Right lobe of liver (tissue), 4 donors: Measurements from ENCODE around the gene SMIM38.

ENCODE experiments used
- CTCF ChIP-seq, 4 donors: fragments of 200-600 bp in 3 of 4; fragments of 450-650 bp in 1 of 4; IDR thresholded peaks; one replicate each; pipeline versions ENCODE4 v1.5.1 to v1.8.0; 2016 to 2022; ENCODE audit warnings: antibody characterized with exemption in 4 of 4, mild to moderate bottlenecking in 2 of 4
- POLR2A ChIP-seq: fragments of 450-650 bp; IDR thresholded peaks from one replicate; pipeline ENCODE4 v1.6.1; 2017; ENCODE audit warnings: antibody characterized with exemption, mild to moderate bottlenecking
- donor health status: DM: no; HTN: no; CAD: no.
- donor health status: DM: no; HTN: no; CAD: no.
- donor health status: DM: no; HTN: yes; CAD: no.

GRCh38 chr11:69178819-69179482 lies 23.2 kb downstream of the SMIM38 start:
- TF ChIP-seq CTCF (IDR thresholded peaks at IDR 0.05) (no peak), POLR2A (no peak)
